ENCODE results near the gene MRPL58.

DNA sequence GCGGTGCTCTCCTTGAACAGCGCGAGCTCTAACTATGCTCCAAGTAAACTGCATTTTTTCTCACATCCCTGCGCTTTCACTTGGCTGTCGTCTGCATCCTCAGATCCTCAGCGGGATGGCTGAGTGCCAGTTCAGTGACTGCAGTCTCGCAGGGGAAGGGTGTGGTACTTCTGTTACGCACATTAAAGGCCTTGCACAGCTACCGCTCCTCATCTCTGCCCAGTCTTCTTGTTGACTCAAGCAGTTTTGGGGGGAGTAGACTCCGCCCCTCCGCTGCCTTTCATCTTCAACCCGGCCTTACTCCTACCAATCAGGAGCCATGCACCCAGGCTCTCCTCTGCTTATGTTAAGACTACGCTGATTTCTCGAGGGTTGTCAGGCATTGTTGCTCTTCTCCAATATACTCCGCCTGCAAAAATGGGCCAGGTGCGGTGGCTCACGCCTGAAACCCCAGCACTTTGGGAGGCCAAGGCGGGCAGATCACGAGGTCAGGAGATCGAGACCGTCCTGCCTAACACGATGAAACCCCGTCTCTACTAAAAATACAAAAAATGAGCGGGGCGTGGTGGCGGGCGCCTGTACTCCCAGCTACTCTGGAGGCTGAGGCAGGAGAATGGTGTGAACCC, 24.3 kb downstream of the MRPL58 start:
- TF ChIP-seq, protein P1, sequence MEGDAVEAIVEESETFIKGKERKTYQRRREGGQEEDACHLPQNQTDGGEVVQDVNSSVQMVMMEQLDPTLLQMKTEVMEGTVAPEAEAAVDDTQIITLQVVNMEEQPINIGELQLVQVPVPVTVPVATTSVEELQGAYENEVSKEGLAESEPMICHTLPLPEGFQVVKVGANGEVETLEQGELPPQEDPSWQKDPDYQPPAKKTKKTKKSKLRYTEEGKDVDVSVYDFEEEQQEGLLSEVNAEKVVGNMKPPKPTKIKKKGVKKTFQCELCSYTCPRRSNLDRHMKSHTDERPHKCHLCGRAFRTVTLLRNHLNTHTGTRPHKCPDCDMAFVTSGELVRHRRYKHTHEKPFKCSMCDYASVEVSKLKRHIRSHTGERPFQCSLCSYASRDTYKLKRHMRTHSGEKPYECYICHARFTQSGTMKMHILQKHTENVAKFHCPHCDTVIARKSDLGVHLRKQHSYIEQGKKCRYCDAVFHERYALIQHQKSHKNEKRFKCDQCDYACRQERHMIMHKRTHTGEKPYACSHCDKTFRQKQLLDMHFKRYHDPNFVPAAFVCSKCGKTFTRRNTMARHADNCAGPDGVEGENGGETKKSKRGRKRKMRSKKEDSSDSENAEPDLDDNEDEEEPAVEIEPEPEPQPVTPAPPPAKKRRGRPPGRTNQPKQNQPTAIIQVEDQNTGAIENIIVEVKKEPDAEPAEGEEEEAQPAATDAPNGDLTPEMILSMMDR (conservative IDR thresholded peaks at IDR 0.05; ENCODE audit: low read length): no peak
- no peak for TF ChIP-seq EZH2phosphoT487 (IDR thresholded peaks at IDR 0.05; ENCODE audit: borderline replicate concordance)
